Peyer's patch (tissue), 4 donors: ENCODE measurements around the gene NAV2. TPM values are rescaled to one million over a fixed set of nuclear protein-coding genes. Genes with fewer than 3 reads are reported as not detected.

ENCODE experiments used
- DNase-seq, 3 donors: peaks; one replicate each; pipeline ENCODE4 v3.0.0-alpha.2; 2017 to 2019
- H3K27ac ChIP-seq, 4 donors: fragments of 200-600 bp; sonication (generic); one replicate each; pipeline ENCODE4 v1.5.1; 2016 to 2019
- H3K27me3 ChIP-seq, 2 donors: fragments of 200-600 bp; sonication (generic); one replicate each; pipeline ENCODE4 v1.5.1; 2019
- H3K36me3 ChIP-seq, 3 donors: fragments of 200-600 bp; sonication (generic); one replicate each; pipeline ENCODE4 v1.5.1; 2016 to 2019
- H3K4me1 ChIP-seq, 4 donors: fragments of 200-600 bp; sonication (generic); one replicate each; pipeline ENCODE4 v1.5.1; 2016 to 2019
- H3K4me3 ChIP-seq, 4 donors: fragments of 200-600 bp; sonication (generic); 1 replicate in 3 of 4; 2 replicates in 1 of 4; pipeline ENCODE4 v1.5.1; 2016 to 2019; ENCODE audit warnings: mild to moderate bottlenecking in 1 of 4
- H3K9me3 ChIP-seq, 4 donors: fragments of 200-600 bp; sonication (generic); one replicate each; pipeline ENCODE4 v1.5.1; 2016 to 2019; ENCODE audit warnings: mild to moderate bottlenecking in 1 of 4
- POLR2A ChIP-seq, 2 donors: fragments of 450-650 bp; IDR thresholded peaks; one replicate each; pipeline ENCODE4 v1.5.1; 2017; ENCODE audit warnings: antibody characterized with exemption in 2 of 2, mild to moderate bottlenecking in 2 of 2, moderate library complexity in 2 of 2
- total RNA-seq, 4 donors: library from RNA; depleted of rRNA; stranded (reverse); fragments of >200 nt; gene quantifications; one replicate each; pipeline ENCODE4 v1.1.0, GENCODE V29; 2016
- TF ChIP-seq, protein P1 (sequence below), 6 experiments: fragments of 450-650 bp in 4 of 6; fragments of 200-600 bp in 2 of 6; sonication (generic) in 1 of 6; IDR thresholded peaks; one replicate each; pipeline ENCODE4 v1.5.1; 2017 to 2019; ENCODE audit warnings: antibody characterized with exemption in 6 of 6, mild to moderate bottlenecking in 3 of 6, moderate library complexity in 1 of 6

The NAV2 gene
- total RNA-seq, 4 donors from 2014 or later: 6.0 to 48.7 (median 20.1) TPM

DNA sequence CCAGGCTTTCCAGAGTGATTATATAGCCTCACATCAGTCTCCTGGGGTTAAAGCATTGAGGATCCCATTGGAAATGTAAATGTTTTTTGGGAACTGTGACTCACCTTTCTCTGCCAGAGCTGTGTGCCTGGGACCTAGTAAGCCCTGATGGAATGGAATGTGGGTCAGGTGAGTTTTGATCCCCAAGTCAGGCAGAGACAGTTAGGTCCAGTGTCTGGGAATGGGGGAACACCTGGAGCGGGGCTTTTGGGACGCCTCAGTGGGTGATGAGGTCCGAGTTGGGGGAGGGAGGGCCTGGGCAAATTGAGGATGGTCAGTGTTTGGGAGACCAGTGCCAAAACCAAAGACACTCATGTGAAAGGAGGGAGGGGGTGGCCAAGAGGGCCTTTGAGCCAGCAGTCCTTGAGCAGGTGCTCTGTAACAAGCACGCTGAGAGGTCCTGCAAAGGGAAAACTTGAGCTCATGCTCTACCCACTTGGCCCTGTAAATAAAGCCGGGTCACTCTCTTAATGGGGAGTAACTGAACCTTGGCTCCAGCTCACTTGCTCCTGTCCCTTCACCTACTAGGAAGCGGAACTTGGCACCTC lies 104.7 kb downstream of the NAV2 start:
- DNase-seq: no peak
- Histone ChIP-seq H3K4me1 (peaks cover 0 to 11% (median 0%) of the 10 kb centered on the region in 4 donors), H3K36me3 (no peaks in the 10 kb centered on the region), H3K27me3 (no peaks in the 10 kb centered on the region), H3K9me3 (no peaks in the 10 kb centered on the region), H3K4me3 (no peak overlapping the region), H3K27ac (no peak overlapping the region)
- TF ChIP-seq, protein P1, sequence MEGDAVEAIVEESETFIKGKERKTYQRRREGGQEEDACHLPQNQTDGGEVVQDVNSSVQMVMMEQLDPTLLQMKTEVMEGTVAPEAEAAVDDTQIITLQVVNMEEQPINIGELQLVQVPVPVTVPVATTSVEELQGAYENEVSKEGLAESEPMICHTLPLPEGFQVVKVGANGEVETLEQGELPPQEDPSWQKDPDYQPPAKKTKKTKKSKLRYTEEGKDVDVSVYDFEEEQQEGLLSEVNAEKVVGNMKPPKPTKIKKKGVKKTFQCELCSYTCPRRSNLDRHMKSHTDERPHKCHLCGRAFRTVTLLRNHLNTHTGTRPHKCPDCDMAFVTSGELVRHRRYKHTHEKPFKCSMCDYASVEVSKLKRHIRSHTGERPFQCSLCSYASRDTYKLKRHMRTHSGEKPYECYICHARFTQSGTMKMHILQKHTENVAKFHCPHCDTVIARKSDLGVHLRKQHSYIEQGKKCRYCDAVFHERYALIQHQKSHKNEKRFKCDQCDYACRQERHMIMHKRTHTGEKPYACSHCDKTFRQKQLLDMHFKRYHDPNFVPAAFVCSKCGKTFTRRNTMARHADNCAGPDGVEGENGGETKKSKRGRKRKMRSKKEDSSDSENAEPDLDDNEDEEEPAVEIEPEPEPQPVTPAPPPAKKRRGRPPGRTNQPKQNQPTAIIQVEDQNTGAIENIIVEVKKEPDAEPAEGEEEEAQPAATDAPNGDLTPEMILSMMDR (IDR thresholded peaks at IDR 0.05): no peak
- TF ChIP-seq POLR2A (IDR thresholded peaks at IDR 0.05): no peak

DNA sequence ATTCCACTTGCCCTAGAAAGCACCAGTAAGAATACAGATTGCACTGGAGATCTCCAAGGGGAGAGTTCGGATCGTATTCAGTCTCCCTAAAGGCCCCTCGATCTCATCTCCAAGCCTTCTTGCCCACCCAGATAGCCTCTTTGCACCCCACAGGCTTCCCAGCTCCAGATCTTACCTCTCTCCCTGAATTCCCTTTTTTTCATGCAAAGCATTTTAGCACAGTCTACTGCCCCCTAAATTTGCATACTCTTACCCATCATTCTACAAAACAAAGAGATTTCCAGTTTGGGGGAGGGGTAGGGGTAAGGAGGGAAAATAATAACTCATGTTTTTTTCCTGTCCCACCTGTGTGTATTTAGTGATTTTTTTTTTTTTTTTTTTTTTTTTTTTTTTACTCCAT lies 105.2 kb downstream of the NAV2 start:
- H3K4me3 ChIP-seq: no peak overlapping the region
- no peak for DNase-seq
- TF ChIP-seq, protein P1 (IDR thresholded peaks at IDR 0.05): no peak
- TF ChIP-seq POLR2A (IDR thresholded peaks at IDR 0.05): no peak
- no peaks in the 10 kb centered on the region for H3K27me3 ChIP-seq
- H3K27ac ChIP-seq: no peak overlapping the region
- H3K4me1 ChIP-seq: peaks cover 0 to 11% (median 0%) of the 10 kb centered on the region in 4 donors
- H3K36me3 ChIP-seq: no peaks in the 10 kb centered on the region
- no peaks in the 10 kb centered on the region for H3K9me3 ChIP-seq

DNA sequence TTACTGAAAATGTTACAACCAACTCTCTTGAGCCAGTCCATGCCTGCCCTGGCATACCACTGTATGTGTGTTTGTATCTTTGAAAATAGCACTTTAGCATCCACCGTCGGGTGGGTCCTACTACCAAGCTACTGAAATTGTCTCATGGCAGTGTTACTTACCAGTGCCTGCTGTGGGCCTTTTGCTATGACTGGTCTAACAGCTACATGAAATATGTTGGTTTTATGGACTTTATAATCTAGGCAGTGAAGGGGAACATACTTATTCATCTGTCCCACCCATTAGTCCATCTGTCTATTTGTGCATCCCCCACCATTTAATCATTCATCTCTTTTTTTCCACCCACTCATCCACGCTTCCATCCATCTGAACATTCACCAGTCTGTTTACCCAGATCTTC lies 106.0 kb downstream of the NAV2 start:
- no peak overlapping the region for H3K27ac ChIP-seq
- H3K9me3 ChIP-seq: no peaks in the 10 kb centered on the region
- H3K36me3 ChIP-seq: no peaks in the 10 kb centered on the region
- TF ChIP-seq, protein P1 (IDR thresholded peaks at IDR 0.05): no peak
- no peak for TF ChIP-seq POLR2A (IDR thresholded peaks at IDR 0.05)
- H3K4me3 ChIP-seq: no peak overlapping the region
- no peak for DNase-seq
- peaks cover 0 to 11% (median 0%) of the 10 kb centered on the region in 4 donors for H3K4me1 ChIP-seq
- no peaks in the 10 kb centered on the region for H3K27me3 ChIP-seq

DNA sequence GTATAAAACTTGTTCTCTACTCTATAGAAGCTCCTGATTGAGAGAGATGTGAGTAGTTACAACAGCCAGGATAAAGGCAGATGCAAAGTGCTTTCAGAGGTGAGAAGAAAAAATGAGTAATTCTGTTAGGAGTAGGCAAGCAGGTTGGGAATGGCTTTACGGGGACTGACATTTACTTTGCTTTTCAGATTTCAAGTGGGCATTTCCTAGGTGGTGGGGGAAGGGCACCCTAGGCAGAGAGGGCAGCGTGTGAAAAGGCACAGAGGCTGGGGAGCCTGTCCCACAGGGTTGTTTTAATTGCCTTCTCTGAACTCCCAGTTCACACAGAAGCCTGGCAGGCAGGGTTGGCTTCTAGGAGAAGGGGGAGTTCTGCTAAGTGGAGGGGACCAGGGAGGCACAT lies 106.5 kb downstream of the NAV2 start:
- Histone ChIP-seq H3K4me3 (no peak overlapping the region), H3K27me3 (no peaks in the 10 kb centered on the region), H3K27ac (no peak overlapping the region), H3K9me3 (no peaks in the 10 kb centered on the region), H3K4me1 (peaks cover 0 to 7% (median 0%) of the 10 kb centered on the region in 4 donors), H3K36me3 (no peaks in the 10 kb centered on the region)
- TF ChIP-seq POLR2A (IDR thresholded peaks at IDR 0.05): no peak
- no peak for DNase-seq

DNA sequence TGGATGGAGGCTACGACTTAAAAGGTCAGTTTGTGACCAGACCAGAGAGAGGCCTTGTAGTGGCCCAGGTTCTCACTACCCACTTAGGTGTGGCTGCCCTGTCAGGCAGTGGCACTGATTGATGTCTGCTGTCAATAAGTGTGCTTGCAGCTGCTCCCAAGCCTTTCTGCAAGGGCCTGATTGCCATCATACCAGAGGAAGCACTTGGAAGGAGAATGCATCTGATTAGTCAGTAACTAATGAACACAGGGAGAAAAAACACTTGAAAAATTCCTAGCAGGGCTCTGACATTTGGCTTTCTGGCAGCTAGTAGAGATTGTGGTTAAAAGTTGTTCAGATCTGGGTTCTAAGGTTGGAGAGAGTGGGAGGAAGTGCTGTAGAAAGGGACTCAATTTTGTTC lies 107.5 kb downstream of the NAV2 start:
- TF ChIP-seq, protein P1 (IDR thresholded peaks at IDR 0.05): no peak
- TF ChIP-seq POLR2A (IDR thresholded peaks at IDR 0.05): no peak
- no peak for DNase-seq
- peaks cover 0 to 7% (median 0%) of the 10 kb centered on the region in 4 donors for H3K4me1 ChIP-seq
- H3K27ac ChIP-seq: no peak overlapping the region
- H3K27me3 ChIP-seq: no peaks in the 10 kb centered on the region
- no peaks in the 10 kb centered on the region for H3K36me3 ChIP-seq
- H3K4me3 ChIP-seq: no peak overlapping the region
- no peaks in the 10 kb centered on the region for H3K9me3 ChIP-seq

DNA sequence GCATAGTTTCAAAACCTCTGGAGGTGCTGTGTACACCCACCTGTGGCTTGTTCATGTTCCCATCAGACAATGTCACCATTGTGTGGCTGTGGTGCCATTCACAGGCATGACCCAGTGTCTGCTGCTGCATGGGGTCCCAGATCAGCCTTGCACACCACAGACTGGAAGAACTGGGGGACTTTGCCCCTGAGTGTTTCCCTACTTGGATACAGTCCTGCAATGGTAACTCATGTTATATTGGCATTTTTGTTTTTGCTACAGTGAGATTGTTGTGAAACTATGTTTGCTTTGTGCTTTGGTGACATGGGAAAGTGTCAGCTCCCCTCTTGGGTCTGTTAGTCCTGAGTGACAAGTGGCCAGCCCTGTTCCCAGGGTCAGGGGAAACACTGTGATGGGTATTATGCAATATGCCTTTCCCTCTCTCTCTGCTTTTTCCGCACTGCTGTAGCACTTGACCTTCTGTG lies 108.8 kb downstream of the NAV2 start:
- Histone ChIP-seq H3K27ac (no peak overlapping the region), H3K9me3 (no peaks in the 10 kb centered on the region), H3K27me3 (no peaks in the 10 kb centered on the region), H3K36me3 (no peaks in the 10 kb centered on the region), H3K4me1 (peaks cover 0 to 7% (median 0%) of the 10 kb centered on the region in 4 donors), H3K4me3 (no peak overlapping the region)
- TF ChIP-seq, protein P1 (IDR thresholded peaks at IDR 0.05): no peak
- TF ChIP-seq POLR2A (IDR thresholded peaks at IDR 0.05): no peak
- DNase-seq: no peak
